ENCODE results near the gene PRKN.

PRKN gene

GRCh38 chr6:162119341-162119740, 608.2 kb downstream of the PRKN start:
- DNase-seq (ENCODE audit: low spot score) = no peak
- TF ChIP-seq CTCF (IDR thresholded peaks at IDR 0.05; ENCODE audit: poor library complexity, severe bottlenecking) = no peak
- Histone ChIP-seq H3K27ac (ENCODE audit: poor library complexity, severe bottlenecking) (no peak overlapping the region), H3K4me1 (ENCODE audit: insufficient read depth, poor library complexity, severe bottlenecking) (no peaks in the 10 kb centered on the region), H3K27me3 (ENCODE audit: insufficient read depth, poor library complexity, severe bottlenecking) (no peaks in the 10 kb centered on the region), H3K9me3 (ENCODE audit: severe bottlenecking) (no peaks in the 10 kb centered on the region), H3K4me3 (ENCODE audit: severe bottlenecking) (no peak overlapping the region), H3K36me3 (ENCODE audit: low read depth) (no peaks in the 10 kb centered on the region)
- no peak for ATAC-seq (ENCODE audit: low read depth)

- no peak for ATAC-seq (ENCODE audit: low read depth)
- Histone ChIP-seq H3K27ac (ENCODE audit: poor library complexity, severe bottlenecking) (no peak overlapping the region), H3K27me3 (ENCODE audit: insufficient read depth, poor library complexity, severe bottlenecking) (no peaks in the 10 kb centered on the region), H3K4me1 (ENCODE audit: insufficient read depth, poor library complexity, severe bottlenecking) (no peaks in the 10 kb centered on the region), H3K4me3 (ENCODE audit: severe bottlenecking) (no peak overlapping the region), H3K36me3 (ENCODE audit: low read depth) (no peaks in the 10 kb centered on the region), H3K9me3 (ENCODE audit: severe bottlenecking) (no peaks in the 10 kb centered on the region)
- TF ChIP-seq CTCF (IDR thresholded peaks at IDR 0.05; ENCODE audit: poor library complexity, severe bottlenecking) = no peak
- no peak for DNase-seq (ENCODE audit: low spot score)
These were observed 608.9 kb downstream of the PRKN start for GRCh38 chr6:162118706-162119105.

GRCh38 chr6:162116902-162117525, 610.6 kb downstream of the PRKN start:
- Histone ChIP-seq H3K27ac (ENCODE audit: poor library complexity, severe bottlenecking) (no peak overlapping the region), H3K4me3 (ENCODE audit: severe bottlenecking) (no peak overlapping the region), H3K36me3 (ENCODE audit: low read depth) (no peaks in the 10 kb centered on the region), H3K9me3 (ENCODE audit: severe bottlenecking) (no peaks in the 10 kb centered on the region), H3K4me1 (ENCODE audit: insufficient read depth, poor library complexity, severe bottlenecking) (no peaks in the 10 kb centered on the region), H3K27me3 (ENCODE audit: insufficient read depth, poor library complexity, severe bottlenecking) (no peaks in the 10 kb centered on the region)
- no peak for TF ChIP-seq CTCF (IDR thresholded peaks at IDR 0.05; ENCODE audit: poor library complexity, severe bottlenecking)
- no peak for DNase-seq (ENCODE audit: low spot score)
- no peak for ATAC-seq (ENCODE audit: low read depth)

- H3K27me3 ChIP-seq (ENCODE audit: insufficient read depth, poor library complexity, severe bottlenecking) = no peaks in the 10 kb centered on the region
- ATAC-seq (ENCODE audit: low read depth) = peak; percentile 33
- no peak overlapping the region for H3K4me3 ChIP-seq (ENCODE audit: severe bottlenecking)
- H3K27ac ChIP-seq (ENCODE audit: poor library complexity, severe bottlenecking) = no peak overlapping the region
- H3K36me3 ChIP-seq (ENCODE audit: low read depth) = no peaks in the 10 kb centered on the region
- H3K4me1 ChIP-seq (ENCODE audit: insufficient read depth, poor library complexity, severe bottlenecking) = no peaks in the 10 kb centered on the region
- no peaks in the 10 kb centered on the region for H3K9me3 ChIP-seq (ENCODE audit: severe bottlenecking)
- no peak for DNase-seq (ENCODE audit: low spot score)
- TF ChIP-seq CTCF (IDR thresholded peaks at IDR 0.05; ENCODE audit: poor library complexity, severe bottlenecking) = no peak
These were observed 618.0 kb downstream of the PRKN start for GRCh38 chr6:162109480-162110050.

- DNase-seq (ENCODE audit: low spot score) (no peak), ATAC-seq (ENCODE audit: low read depth) (no peak)
- no peaks in the 10 kb centered on the region for H3K9me3 ChIP-seq (ENCODE audit: severe bottlenecking)
- H3K27ac ChIP-seq (ENCODE audit: poor library complexity, severe bottlenecking) = no peak overlapping the region
- H3K27me3 ChIP-seq (ENCODE audit: insufficient read depth, poor library complexity, severe bottlenecking) = no peaks in the 10 kb centered on the region
- no peaks in the 10 kb centered on the region for H3K36me3 ChIP-seq (ENCODE audit: low read depth)
- H3K4me1 ChIP-seq (ENCODE audit: insufficient read depth, poor library complexity, severe bottlenecking) = no peaks in the 10 kb centered on the region
- H3K4me3 ChIP-seq (ENCODE audit: severe bottlenecking) = no peak overlapping the region
- TF ChIP-seq CTCF (IDR thresholded peaks at IDR 0.05; ENCODE audit: poor library complexity, severe bottlenecking) = no peak
These were observed 619.5 kb downstream of the PRKN start for GRCh38 chr6:162108041-162108440.
